DOHH2 (cell line): Measurements from ENCODE around the gene GPX6.

Experiments used
- H3F3A ChIP-seq: fragments of 200-600 bp; sonication (generic), shearing (Covaris generic); 2 replicates; pipeline ENCODE4 v1.6.0; 2016; ENCODE audit warnings: antibody characterized with exemption, mild to moderate bottlenecking; ENCODE audit not compliant: control insufficient read depth, insufficient read depth
- H3K27ac ChIP-seq: fragments of 200-600 bp; sonication (generic); 2 replicates; pipeline ENCODE4 v1.5.1; 2014; ENCODE audit warnings: low read depth, mild to moderate bottlenecking, low read length, moderate library complexity
- H3K27me3 ChIP-seq: fragments of 200-600 bp; sonication (generic); 2 replicates; pipeline ENCODE4 v1.6.1; 2014; ENCODE audit warnings: mild to moderate bottlenecking, low read length, mixed read lengths; ENCODE audit not compliant: control insufficient read depth
- H3K36me3 ChIP-seq: fragments of 200-600 bp; sonication (generic); 2 replicates; pipeline ENCODE4 v1.6.1; 2014; ENCODE audit warnings: mild to moderate bottlenecking, low read length, moderate library complexity, mixed read lengths; ENCODE audit not compliant: control insufficient read depth
- H3K4me1 ChIP-seq: fragments of 200-600 bp; sonication (generic); 2 replicates; pipeline ENCODE4 v1.6.1; 2014; ENCODE audit warnings: mild to moderate bottlenecking, low read length, mixed read lengths; ENCODE audit not compliant: control insufficient read depth
- H3K4me2 ChIP-seq: fragments of 200-600 bp; sonication (generic); 2 replicates; pipeline ENCODE4 v1.6.0; 2014; ENCODE audit warnings: mild to moderate bottlenecking, low read length, moderate library complexity
- H3K4me3 ChIP-seq: fragments of 200-600 bp; sonication (generic); 2 replicates; pipeline ENCODE4 v1.5.1; 2014; ENCODE audit warnings: mild to moderate bottlenecking, low read length, mixed read lengths
- H3K79me2 ChIP-seq: fragments of 200-600 bp; sonication (generic); 2 replicates; pipeline ENCODE4 v1.6.1; 2014; ENCODE audit warnings: mild to moderate bottlenecking, low read length, mixed read lengths; ENCODE audit not compliant: control insufficient read depth
- H3K9me2 ChIP-seq: fragments of 200-600 bp; sonication (generic); replicated peaks from 2 replicates; pipeline ENCODE4 v1.6.1; 2014; ENCODE audit warnings: mild to moderate bottlenecking, low read length, mixed read lengths; ENCODE audit not compliant: control insufficient read depth
- H3K9me3 ChIP-seq: fragments of 200-600 bp; sonication (generic); 2 replicates; pipeline ENCODE4 v1.6.1; 2014; ENCODE audit warnings: antibody characterized with exemption, low read length, mixed read lengths; ENCODE audit not compliant: control insufficient read depth, insufficient read depth
- H4K20me1 ChIP-seq: fragments of 200-600 bp; sonication (generic); 2 replicates; pipeline ENCODE4 v1.6.0; 2014; ENCODE audit warnings: low read depth, mild to moderate bottlenecking, antibody characterized with exemption, low read length, moderate library complexity; ENCODE audit not compliant: control insufficient read depth, insufficient read depth
- EZH2phosphoT487 ChIP-seq: fragments of 200-600 bp; sonication (generic); IDR thresholded peaks from 2 replicates; pipeline ENCODE4 v1.6.1; 2017; ENCODE audit warnings: borderline replicate concordance, mild to moderate bottlenecking, antibody characterized with exemption, low read length, moderate library complexity, mixed read lengths
- TF ChIP-seq, protein P1 (sequence below): fragments of 200-600 bp; sonication (generic); IDR thresholded peaks from one replicate; pipeline ENCODE4 v1.5.1; 2014; ENCODE audit warnings: antibody characterized with exemption, mild to moderate bottlenecking, low read depth, low read length; ENCODE audit not compliant: poor library complexity, severe bottlenecking

Gene GPX6

DNA sequence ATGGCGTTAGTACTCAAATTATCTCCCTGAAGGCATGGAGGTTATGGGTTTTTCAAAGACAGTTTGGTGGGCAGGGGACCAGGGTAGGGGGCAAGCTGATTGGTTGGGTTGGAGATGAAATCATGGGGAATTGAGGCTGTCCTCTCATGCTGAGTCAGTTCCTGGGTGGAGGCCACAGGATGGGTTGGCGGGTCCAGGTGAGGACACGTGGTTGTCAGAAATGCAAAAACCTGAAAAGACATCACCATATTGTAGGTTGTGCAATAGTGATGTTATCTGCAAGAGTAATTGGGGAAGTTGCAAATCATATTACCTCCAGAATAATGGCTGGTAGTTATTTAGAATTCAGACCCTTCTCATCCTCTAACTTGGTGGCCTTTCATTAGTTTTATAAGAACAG is 30.1 kb downstream of the GPX6 start:
- Histone ChIP-seq H3K27ac (no peak overlapping the region), H3K27me3 (peaks cover 9% of the 10 kb centered on the region), H3K79me2 (no peaks in the 10 kb centered on the region), H3K4me2 (no peak overlapping the region), H3K9me2 (no peaks in the 10 kb centered on the region), H3K36me3 (no peaks in the 10 kb centered on the region), H3K4me3 (no peak overlapping the region), H3F3A (no peaks in the 10 kb centered on the region), H3K9me3 (no peaks in the 10 kb centered on the region), H4K20me1 (no peaks in the 10 kb centered on the region), H3K4me1 (peaks cover 18% of the 10 kb centered on the region)
- no peak for TF ChIP-seq EZH2phosphoT487
- TF ChIP-seq, protein P1, sequence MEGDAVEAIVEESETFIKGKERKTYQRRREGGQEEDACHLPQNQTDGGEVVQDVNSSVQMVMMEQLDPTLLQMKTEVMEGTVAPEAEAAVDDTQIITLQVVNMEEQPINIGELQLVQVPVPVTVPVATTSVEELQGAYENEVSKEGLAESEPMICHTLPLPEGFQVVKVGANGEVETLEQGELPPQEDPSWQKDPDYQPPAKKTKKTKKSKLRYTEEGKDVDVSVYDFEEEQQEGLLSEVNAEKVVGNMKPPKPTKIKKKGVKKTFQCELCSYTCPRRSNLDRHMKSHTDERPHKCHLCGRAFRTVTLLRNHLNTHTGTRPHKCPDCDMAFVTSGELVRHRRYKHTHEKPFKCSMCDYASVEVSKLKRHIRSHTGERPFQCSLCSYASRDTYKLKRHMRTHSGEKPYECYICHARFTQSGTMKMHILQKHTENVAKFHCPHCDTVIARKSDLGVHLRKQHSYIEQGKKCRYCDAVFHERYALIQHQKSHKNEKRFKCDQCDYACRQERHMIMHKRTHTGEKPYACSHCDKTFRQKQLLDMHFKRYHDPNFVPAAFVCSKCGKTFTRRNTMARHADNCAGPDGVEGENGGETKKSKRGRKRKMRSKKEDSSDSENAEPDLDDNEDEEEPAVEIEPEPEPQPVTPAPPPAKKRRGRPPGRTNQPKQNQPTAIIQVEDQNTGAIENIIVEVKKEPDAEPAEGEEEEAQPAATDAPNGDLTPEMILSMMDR: no peak

DNA sequence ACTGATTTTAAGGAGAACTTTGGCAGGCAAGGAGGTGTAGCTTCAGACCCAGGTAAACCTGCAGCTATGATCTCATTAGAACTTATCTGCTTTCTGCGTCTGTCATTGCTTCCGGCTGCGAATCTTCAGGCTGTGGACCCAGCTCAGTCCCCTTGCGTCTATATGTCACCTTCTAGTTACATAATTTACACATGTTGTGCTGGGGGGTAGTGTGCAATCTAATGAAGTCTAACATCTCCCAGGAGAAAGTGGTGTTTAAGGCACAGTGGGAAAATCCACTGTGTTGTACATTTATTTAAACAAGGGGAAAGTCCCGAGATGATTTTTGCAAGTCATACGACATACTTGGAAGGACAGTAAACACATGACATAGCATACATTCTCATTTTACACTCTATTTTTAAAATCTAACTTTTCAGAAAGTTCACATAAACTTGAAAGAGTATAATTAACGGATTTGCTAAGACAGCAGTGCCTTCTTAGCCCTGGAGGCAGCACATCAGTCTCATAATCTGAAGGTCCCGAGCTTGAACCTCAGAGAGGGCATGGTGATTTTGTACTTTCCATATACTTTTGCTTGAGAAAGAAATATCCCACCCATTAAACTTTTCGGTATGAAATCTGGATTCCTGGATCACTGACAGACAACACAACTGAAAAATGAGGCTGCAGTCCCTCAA is 35.2 kb downstream of the GPX6 start:
- Histone ChIP-seq H3K27ac (no peak overlapping the region), H3K9me3 (no peaks in the 10 kb centered on the region), H4K20me1 (no peaks in the 10 kb centered on the region), H3K4me1 (no peaks in the 10 kb centered on the region), H3F3A (no peaks in the 10 kb centered on the region), H3K36me3 (no peaks in the 10 kb centered on the region), H3K9me2 (no peaks in the 10 kb centered on the region), H3K27me3 (peaks cover 29% of the 10 kb centered on the region), H3K4me2 (no peak overlapping the region), H3K4me3 (no peak overlapping the region), H3K79me2 (no peaks in the 10 kb centered on the region)
- TF ChIP-seq, protein P1: no peak
- TF ChIP-seq EZH2phosphoT487: no peak

- Histone ChIP-seq H3K4me3 (no peak overlapping the region), H3K4me2 (no peak overlapping the region)
Observed at GRCh38 chr6:28478518-28478917, 37.1 kb downstream of the GPX6 start.

More at GRCh38 chr6:28478518-28478917, 37.1 kb downstream of the GPX6 start:
- Histone ChIP-seq H4K20me1 (no peaks in the 10 kb centered on the region), H3F3A (no peaks in the 10 kb centered on the region), H3K4me1 (no peaks in the 10 kb centered on the region), H3K36me3 (no peaks in the 10 kb centered on the region), H3K9me3 (no peaks in the 10 kb centered on the region), H3K9me2 (no peaks in the 10 kb centered on the region), H3K79me2 (no peaks in the 10 kb centered on the region), H3K27me3 (peaks cover 37% of the 10 kb centered on the region), H3K27ac (no peak overlapping the region)
- TF ChIP-seq EZH2phosphoT487: no peak
- TF ChIP-seq, protein P1: no peak
